ENCODE data around the gene UBALD1.

The UBALD1 gene

DNA sequence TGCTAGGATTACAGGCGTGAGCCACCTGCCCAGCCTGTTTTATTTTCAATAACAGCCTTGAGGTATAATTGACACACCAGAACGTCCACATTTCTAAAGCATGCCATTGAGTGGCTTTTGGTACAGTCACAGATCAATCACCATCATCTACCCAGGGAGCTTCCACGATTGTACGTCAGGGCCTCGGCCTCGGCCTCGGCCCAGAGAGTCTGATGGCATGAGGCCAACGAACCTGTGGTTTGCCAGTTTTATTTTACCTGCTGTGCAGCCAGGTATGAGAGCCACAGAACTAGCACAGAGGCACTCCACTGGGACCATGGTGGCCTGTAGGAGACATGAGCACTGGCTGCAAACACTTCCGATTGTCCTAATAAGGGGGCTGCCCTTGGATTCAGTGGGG, 8.3 kb downstream of the UBALD1 start:
- Histone ChIP-seq H3K4me3 (ENCODE audit: low read depth, low read length) (no peak overlapping the region), H3K36me3 (peaks cover 22% of the 10 kb centered on the region), H3K27me3 (ENCODE audit: insufficient read depth, low read depth, severe bottlenecking) (no peaks in the 10 kb centered on the region), H3K9me3 (ENCODE audit: severe bottlenecking) (no peaks in the 10 kb centered on the region), H3K27ac (no peak overlapping the region)
- no peak for DNase-seq
- TF ChIP-seq, protein P1, sequence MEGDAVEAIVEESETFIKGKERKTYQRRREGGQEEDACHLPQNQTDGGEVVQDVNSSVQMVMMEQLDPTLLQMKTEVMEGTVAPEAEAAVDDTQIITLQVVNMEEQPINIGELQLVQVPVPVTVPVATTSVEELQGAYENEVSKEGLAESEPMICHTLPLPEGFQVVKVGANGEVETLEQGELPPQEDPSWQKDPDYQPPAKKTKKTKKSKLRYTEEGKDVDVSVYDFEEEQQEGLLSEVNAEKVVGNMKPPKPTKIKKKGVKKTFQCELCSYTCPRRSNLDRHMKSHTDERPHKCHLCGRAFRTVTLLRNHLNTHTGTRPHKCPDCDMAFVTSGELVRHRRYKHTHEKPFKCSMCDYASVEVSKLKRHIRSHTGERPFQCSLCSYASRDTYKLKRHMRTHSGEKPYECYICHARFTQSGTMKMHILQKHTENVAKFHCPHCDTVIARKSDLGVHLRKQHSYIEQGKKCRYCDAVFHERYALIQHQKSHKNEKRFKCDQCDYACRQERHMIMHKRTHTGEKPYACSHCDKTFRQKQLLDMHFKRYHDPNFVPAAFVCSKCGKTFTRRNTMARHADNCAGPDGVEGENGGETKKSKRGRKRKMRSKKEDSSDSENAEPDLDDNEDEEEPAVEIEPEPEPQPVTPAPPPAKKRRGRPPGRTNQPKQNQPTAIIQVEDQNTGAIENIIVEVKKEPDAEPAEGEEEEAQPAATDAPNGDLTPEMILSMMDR (IDR thresholded peaks at IDR 0.05; ENCODE audit: low read depth, low read length), result no peak

DNA sequence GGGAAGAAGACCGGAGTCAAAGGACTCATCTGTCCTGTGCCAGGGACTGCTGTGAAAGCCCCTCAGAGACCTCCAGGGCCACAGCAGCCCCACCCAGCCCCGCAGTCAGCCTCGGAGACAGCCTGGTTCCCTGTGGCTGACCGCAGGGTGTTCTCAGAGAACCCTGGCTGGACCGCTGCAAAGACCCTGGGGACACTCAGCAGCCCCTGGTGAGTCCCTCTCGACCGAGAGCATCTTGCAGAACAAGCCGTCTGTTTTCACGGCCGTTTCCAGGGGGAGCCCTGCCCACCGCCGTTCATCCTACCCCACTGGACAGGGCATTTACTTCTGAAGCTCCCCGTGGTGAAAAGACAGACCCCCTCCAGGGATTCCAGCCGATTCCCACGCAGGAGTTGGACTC, 10.3 kb downstream of the UBALD1 start:
- Histone ChIP-seq H3K27ac (no peak overlapping the region), H3K9me3 (ENCODE audit: severe bottlenecking) (no peaks in the 10 kb centered on the region), H3K4me3 (ENCODE audit: low read depth, low read length) (no peak overlapping the region), H3K27me3 (ENCODE audit: insufficient read depth, low read depth, severe bottlenecking) (no peaks in the 10 kb centered on the region), H3K36me3 (peaks cover 14% of the 10 kb centered on the region)
- DNase-seq, result no peak
- TF ChIP-seq, protein P1 (IDR thresholded peaks at IDR 0.05; ENCODE audit: low read depth, low read length), result no peak

DNA sequence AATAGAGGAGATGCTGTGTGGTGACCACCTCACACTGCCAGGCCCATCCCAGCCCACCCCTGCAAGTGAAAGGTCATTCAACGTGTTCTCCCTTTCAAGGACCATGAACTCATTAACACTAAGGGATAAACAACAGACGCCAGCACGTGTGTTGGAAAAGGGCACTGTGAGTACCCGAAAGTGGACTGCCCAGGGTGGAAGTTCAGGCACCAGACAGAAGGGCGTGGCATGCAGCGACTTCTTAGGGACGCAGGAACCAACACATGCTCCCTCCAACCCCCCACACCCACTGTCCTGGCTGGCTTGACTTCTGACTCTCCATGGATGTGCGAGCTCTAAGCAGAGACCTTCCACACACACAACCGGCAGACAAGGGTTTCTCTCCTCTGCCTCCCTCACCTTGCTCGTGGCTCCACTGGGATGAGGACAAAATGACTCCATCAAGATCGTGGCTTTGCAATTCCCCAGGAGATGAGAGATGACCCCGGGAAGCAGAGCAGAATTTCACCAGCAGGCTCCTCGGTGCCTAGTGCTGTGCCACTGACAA, 11.0 kb downstream of the UBALD1 start:
- Histone ChIP-seq H3K9me3 (ENCODE audit: severe bottlenecking) (no peaks in the 10 kb centered on the region), H3K4me3 (ENCODE audit: low read depth, low read length) (no peak overlapping the region), H3K36me3 (peaks cover 10% of the 10 kb centered on the region), H3K27ac (no peak overlapping the region), H3K27me3 (ENCODE audit: insufficient read depth, low read depth, severe bottlenecking) (no peaks in the 10 kb centered on the region)
- no peak for DNase-seq
- TF ChIP-seq, protein P1 (IDR thresholded peaks at IDR 0.05; ENCODE audit: low read depth, low read length), result no peak

DNA sequence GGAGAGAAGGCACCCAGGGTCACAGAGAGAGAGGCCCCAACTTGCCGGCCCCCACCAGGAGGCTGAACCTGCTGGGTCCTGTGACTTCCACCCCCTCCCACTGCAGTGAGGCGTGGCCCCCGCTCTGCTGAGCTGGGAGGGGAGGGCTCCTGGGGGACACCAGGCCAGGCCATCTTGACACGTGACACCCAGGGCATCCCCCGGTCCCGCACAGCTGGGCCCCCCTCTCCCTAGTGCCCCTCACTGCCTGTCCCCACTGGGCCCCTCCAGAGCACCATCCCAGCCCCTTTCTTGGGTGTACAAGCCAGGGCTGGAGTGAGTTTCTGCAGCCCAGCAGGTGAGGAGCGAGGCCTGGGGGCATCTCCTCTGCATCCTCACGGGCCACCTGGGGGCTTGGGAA, 12.4 kb downstream of the UBALD1 start:
- Histone ChIP-seq H3K27me3 (ENCODE audit: insufficient read depth, low read depth, severe bottlenecking) (no peaks in the 10 kb centered on the region), H3K27ac (no peak overlapping the region), H3K36me3 (no peaks in the 10 kb centered on the region), H3K4me3 (ENCODE audit: low read depth, low read length) (no peak overlapping the region), H3K9me3 (ENCODE audit: severe bottlenecking) (no peaks in the 10 kb centered on the region)
- TF ChIP-seq, protein P1 (IDR thresholded peaks at IDR 0.05; ENCODE audit: low read depth, low read length), result no peak
- no peak for DNase-seq

DNA sequence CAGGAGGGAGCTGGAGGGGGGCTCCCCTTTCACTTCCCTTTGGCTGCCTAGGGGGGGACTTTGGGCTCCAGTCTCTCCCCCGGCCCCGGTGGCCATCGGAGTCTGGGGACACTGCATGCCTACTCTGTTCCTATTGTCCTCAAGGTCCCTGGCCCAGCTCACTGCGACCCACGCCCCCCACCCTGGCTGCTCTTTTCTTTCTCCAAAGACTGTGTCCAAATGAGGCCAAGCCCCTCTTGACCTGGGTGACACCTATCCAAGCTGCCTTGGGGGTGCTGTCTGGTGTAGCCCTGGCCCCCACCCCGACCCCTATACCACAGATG, 12.9 kb downstream of the UBALD1 start:
- H3K27me3 ChIP-seq (ENCODE audit: insufficient read depth, low read depth, severe bottlenecking), result no peaks in the 10 kb centered on the region

More for the DNA sequence above, 12.9 kb downstream of the UBALD1 start:
- Histone ChIP-seq H3K27ac (no peak overlapping the region), H3K36me3 (no peaks in the 10 kb centered on the region), H3K9me3 (ENCODE audit: severe bottlenecking) (no peaks in the 10 kb centered on the region), H3K4me3 (ENCODE audit: low read depth, low read length) (no peak overlapping the region)
- TF ChIP-seq, protein P1 (IDR thresholded peaks at IDR 0.05; ENCODE audit: low read depth, low read length), result no peak
- no peak for DNase-seq
